C4-2B (cell line): ENCODE results near the gene SCN9A.
"Not testable (repeated sequence)": the region's sequence is repeated elsewhere in the genome, so short reads cannot be mapped to it uniquely, and the experiment has no call there.

ENCODE experiments used
- H3K27ac ChIP-seq: fragments of 450-650 bp; 2 replicates; pipeline ENCODE4 v1.5.1; 2017
- ZFX ChIP-seq: fragments of 450-650 bp; IDR thresholded peaks from 2 replicates; pipeline ENCODE4 v1.6.1; 2017
- TF ChIP-seq, protein P1 (sequence below): fragments of 450-650 bp; conservative IDR thresholded peaks from 2 replicates; pipeline ENCODE4 v1.5.1; 2017; ENCODE audit warnings: mild to moderate bottlenecking

The SCN9A gene

DNA sequence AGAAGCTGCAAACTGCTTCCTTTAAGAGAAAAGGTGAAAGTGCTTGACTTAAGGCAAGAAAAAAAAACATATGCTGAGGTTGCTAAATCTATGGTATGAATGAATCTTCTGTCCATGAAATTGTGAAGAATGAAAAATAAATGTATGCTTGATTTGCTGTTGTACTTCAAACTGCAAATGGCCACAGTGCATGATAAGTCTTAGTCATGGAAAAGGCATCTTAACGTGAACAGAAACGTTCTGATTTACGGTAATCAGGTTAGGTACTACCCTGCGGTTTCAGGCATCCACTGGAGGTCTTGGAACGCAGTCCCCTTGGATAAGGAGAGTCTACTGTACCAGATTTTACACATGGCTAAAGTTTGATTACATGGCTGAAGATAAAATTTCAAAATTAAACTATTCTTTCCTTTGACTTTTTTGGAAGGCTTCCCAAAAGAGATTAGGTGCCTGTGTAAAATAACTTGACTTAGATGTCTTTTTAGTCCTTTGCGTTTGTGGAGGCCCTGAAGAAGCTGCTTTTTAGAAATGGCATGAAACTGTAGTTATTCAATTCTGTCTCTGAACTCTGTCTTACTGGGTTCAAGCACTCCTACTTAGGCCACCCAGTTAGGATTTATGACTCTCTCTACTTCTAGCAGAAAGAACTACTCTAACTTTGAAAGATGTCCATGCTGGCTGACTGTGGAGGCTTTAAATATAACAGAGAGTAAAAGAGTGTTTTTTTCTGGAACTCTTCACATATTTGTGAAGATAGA, 35.9 kb upstream of the SCN9A start:
- no peak overlapping the region for H3K27ac ChIP-seq
- TF ChIP-seq, protein P1, sequence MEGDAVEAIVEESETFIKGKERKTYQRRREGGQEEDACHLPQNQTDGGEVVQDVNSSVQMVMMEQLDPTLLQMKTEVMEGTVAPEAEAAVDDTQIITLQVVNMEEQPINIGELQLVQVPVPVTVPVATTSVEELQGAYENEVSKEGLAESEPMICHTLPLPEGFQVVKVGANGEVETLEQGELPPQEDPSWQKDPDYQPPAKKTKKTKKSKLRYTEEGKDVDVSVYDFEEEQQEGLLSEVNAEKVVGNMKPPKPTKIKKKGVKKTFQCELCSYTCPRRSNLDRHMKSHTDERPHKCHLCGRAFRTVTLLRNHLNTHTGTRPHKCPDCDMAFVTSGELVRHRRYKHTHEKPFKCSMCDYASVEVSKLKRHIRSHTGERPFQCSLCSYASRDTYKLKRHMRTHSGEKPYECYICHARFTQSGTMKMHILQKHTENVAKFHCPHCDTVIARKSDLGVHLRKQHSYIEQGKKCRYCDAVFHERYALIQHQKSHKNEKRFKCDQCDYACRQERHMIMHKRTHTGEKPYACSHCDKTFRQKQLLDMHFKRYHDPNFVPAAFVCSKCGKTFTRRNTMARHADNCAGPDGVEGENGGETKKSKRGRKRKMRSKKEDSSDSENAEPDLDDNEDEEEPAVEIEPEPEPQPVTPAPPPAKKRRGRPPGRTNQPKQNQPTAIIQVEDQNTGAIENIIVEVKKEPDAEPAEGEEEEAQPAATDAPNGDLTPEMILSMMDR = no peak
- TF ChIP-seq ZFX = no peak

DNA sequence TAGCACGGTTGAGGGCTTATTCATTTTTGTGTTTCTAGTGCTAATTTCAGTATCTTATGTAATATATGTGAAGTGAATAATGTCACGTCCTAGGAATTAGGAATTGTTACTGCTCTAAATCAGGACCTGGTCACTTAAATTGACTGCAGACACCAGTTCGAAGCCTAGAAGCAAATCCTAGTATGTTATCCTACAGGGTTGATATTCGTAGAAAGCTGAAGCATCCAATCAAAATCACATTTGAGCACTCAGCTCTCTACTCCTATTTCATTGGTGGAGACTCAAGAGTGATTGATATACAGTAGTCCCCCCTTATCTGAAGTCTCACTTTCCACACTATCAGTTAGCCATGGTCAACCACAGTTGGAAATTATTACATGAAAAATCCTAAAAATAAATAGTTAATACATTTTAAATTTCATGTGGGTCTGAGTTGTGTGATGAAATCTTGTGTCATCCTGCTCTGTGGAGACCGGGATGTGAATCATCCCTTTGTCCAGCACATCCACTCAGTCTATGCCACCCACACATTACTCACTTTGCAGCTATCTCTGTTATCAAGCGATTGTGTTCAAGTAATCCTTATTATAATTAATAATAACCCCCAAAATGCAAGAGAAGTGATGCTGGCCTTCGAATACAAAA, 35.2 kb upstream of the SCN9A start:
- H3K27ac ChIP-seq = no peak overlapping the region
- TF ChIP-seq, protein P1 = no peak
- no peak for TF ChIP-seq ZFX

DNA sequence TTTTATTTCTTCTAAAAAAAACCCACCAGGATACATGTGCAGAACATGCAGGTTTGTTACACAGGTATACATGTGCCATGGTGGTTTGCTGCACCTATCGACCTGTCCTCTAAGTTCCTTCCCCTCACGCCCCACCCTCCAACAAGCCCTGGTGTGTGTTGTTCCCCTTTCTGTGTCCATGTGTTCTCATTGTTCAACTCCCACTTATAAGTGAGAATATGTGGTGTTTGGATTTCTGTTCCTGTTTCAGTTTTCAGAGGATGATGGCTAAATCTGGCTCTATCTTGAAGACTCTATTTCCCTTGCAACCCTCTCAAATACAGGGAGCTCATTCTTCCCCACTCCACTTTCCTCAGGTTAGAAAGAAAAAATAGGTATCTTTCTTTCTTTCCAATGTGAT, 32.0 kb upstream of the SCN9A start:
- not testable (repeated sequence) for H3K27ac ChIP-seq

DNA sequence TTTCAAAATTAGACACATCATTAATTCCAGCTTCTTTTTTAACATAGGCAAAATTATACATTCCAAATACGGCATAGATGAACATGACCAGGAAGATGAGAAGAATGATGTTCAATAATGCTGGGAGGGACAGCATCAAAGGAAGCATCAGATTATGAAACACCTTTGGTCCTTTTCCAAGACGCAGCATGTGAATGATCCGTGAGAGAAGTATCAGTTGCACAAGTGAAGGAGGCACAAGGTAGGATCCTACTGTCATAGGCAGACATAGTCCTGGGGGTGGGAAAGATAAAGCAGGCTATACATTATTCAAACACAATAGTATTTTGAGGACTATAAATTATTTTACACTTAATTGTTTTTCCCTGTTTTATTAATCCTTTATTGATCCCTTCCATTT, 30.6 kb upstream of the SCN9A start:
- no peak overlapping the region for H3K27ac ChIP-seq
- no peak for TF ChIP-seq ZFX
- TF ChIP-seq, protein P1 = no peak

DNA sequence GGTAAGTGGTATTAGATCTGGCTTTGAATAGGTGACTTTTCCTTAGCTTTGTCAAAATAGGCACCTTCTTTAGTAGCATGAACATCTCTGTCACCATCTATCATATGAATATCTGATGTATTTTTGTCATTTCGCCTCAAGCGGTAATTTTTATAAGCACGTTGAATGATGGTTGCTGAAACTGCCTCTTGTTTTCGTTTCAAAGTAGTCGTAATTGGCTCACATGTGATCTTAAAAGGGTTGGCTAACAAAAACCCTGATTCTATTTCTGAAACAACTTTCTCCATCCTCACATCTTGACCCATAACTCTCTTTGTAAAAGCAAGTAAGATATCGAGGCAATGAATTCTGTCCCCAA, 29.8 kb upstream of the SCN9A start:
- TF ChIP-seq, protein P1 = no peak

DNA sequence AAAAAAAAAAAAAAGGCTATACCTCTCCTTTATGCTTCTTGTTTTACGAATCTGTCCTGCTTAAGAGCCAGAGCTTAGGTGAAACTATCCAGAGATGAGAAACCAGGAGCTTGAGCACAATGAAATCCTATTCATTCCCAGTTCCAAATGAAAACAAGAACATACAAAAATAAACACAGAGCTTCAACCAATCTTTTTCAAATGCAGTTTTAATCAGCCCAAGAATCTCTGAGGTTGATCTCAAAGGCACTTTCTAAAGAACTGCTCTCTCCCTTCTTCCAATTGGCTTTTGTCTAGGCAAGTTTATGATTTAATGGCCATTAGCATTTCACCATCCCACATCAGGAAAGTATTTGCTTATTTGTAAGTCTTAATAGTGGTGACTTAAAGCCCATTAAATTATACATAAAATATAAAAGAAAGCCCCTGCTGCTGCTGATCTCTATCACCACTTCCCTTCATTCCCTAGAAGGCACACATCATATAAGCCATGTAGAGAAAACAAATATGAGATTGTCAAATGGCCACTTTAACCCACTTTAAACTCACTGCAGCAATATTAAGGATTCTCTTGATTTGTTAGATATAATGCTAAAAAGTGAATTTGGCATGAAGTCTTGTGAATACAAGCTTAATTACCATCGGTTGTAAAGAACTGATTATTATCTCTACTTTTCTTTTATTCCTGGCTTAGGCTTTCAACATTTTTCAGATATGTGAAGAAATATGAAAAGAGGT, 29.3 kb upstream of the SCN9A start:
- no peak overlapping the region for H3K27ac ChIP-seq
- TF ChIP-seq ZFX = no peak
- TF ChIP-seq, protein P1 = no peak

More for the DNA sequence above, 29.8 kb upstream of the SCN9A start:
- H3K27ac ChIP-seq = no peak overlapping the region

DNA sequence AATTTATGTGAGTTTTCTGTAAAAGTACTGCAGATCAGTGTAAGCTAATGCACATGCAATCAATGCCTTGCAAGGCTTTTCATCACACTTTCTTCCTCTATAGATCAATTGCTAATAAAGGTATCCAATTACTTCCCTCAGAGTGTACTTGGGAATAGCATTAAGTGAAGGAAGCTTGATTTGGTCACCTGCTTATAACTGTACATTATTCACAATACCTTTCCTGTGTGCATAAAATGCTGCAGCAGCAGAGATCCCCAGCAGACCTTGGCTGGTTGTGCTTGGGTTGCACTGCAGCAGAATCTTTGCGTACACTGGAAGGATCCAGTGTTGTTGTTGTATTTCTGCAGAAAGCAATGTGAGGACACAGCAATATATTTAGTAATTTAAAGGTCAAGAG, 18.5 kb upstream of the SCN9A start:
- TF ChIP-seq ZFX = no peak
- TF ChIP-seq, protein P1 = no peak
- H3K27ac ChIP-seq = no peak overlapping the region
